Midbrain (tissue), 1 donor: Measurements from ENCODE around the gene DDIAS.

ENCODE experiments used
- DNase-seq: peaks from one replicate; lab custom pipeline; 2025; lab: John Stamatoyannopoulos, UW

The DDIAS gene

GRCh38 chr11:82972103-82972502 lies 70.6 kb downstream of the DDIAS start:
- DNase-seq, result no peak

- no peak for DNase-seq
Observed at GRCh38 chr11:82974135-82974534, 72.6 kb downstream of the DDIAS start.

- no peak for DNase-seq
Observed at GRCh38 chr11:82974851-82975250, 73.3 kb downstream of the DDIAS start.

- no peak for DNase-seq
Observed at GRCh38 chr11:82975882-82976281, 74.3 kb downstream of the DDIAS start.

- DNase-seq, result no peak
Observed at GRCh38 chr11:82976786-82977185, 75.2 kb downstream of the DDIAS start.

GRCh38 chr11:82978422-82979099 lies 77.0 kb downstream of the DDIAS start:
- no peak for DNase-seq

- DNase-seq, result no peak
Observed at GRCh38 chr11:82979824-82980223, 78.3 kb downstream of the DDIAS start.

- no peak for DNase-seq
Observed at GRCh38 chr11:82980292-82980691, 78.8 kb downstream of the DDIAS start.

GRCh38 chr11:82980947-82981346 lies 79.4 kb downstream of the DDIAS start:
- no peak for DNase-seq

- DNase-seq, result no peak
Observed at GRCh38 chr11:82981852-82982251, 80.3 kb downstream of the DDIAS start.
